GM23338 (cell line): Measurements from ENCODE around the gene ARHGEF10L. TPM values are rescaled to one million over a fixed set of nuclear protein-coding genes. Genes with fewer than 3 reads are reported as not detected.

ENCODE experiments used
- ATAC-seq: fragments of 200-7000 bp; cut with Tn5 transposase; 3 replicates; pipeline ENCODE4 v1.9.1; 2020
- DNase-seq: peaks from one replicate; pipeline ENCODE4 v3.0.0-alpha.2; 2015; ENCODE audit warnings: low spot score
- H2AFZ ChIP-seq: fragments of 200-600 bp; sonication (generic); 2 replicates; pipeline ENCODE4 v1.8.0; 2016; ENCODE audit warnings: antibody characterized with exemption, mild to moderate bottlenecking, moderate library complexity
- H3F3A ChIP-seq: fragments of 200-600 bp; sonication (generic); replicated peaks from 2 replicates; pipeline ENCODE4 v1.8.0; 2017; ENCODE audit warnings: antibody characterized with exemption, mixed run types, low read depth
- H3K27ac ChIP-seq: fragments of 200-600 bp; sonication (generic); 2 replicates; pipeline ENCODE4 v1.6.1; 2016; ENCODE audit warnings: low read depth
- H3K27me3 ChIP-seq: fragments of 200-600 bp; sonication (generic); 2 replicates; pipeline ENCODE4 v1.8.0; 2016; ENCODE audit warnings: mild to moderate bottlenecking, mixed run types, moderate library complexity; ENCODE audit not compliant: insufficient read depth
- H3K36me3 ChIP-seq: fragments of 200-600 bp; sonication (generic); 2 replicates; pipeline ENCODE4 v1.8.0; 2016; ENCODE audit warnings: mild to moderate bottlenecking; ENCODE audit not compliant: insufficient read depth
- H3K4me1 ChIP-seq: fragments of 200-600 bp; sonication (generic); 2 replicates; pipeline ENCODE4 v1.8.0; 2016; ENCODE audit warnings: mild to moderate bottlenecking, moderate library complexity; ENCODE audit not compliant: insufficient read depth
- H3K4me2 ChIP-seq: fragments of 200-600 bp; sonication (generic); 2 replicates; pipeline ENCODE4 v1.7.1; 2017; ENCODE audit warnings: mixed run types
- H3K4me3 ChIP-seq: fragments of 200-600 bp; sonication (generic); 2 replicates; pipeline ENCODE4 v1.6.1; 2016; ENCODE audit warnings: mixed run types
- H3K79me2 ChIP-seq: fragments of 200-600 bp; sonication (generic); replicated peaks from 2 replicates; pipeline ENCODE4 v1.8.0; 2017; ENCODE audit warnings: mild to moderate bottlenecking; ENCODE audit not compliant: insufficient read depth
- H3K9me2 ChIP-seq: fragments of 200-600 bp; sonication (generic); 2 replicates; pipeline ENCODE4 v1.8.0; 2017; ENCODE audit not compliant: insufficient read depth
- H4K20me1 ChIP-seq: fragments of 200-600 bp; sonication (generic); replicated peaks from 2 replicates; pipeline ENCODE4 v1.8.0; 2017; ENCODE audit warnings: mild to moderate bottlenecking; ENCODE audit not compliant: insufficient read depth
- H3K27ac Mint-ChIP-seq: 2 replicates; pipeline ENCODE4 v1.8.0; 2020; ENCODE audit warnings: inconsistent platforms, mild to moderate bottlenecking, moderate library complexity, mixed read lengths
- H3K27me3 Mint-ChIP-seq: 3 replicates; pipeline ENCODE4 v1.8.0; 2022; ENCODE audit warnings: low read depth, mild to moderate bottlenecking, moderate library complexity, mixed read lengths, inconsistent platforms; ENCODE audit not compliant: insufficient read depth, poor library complexity
- H3K36me3 Mint-ChIP-seq: 3 replicates; pipeline ENCODE4 v1.8.0; 2021; ENCODE audit warnings: low read depth, mild to moderate bottlenecking, inconsistent platforms, moderate library complexity, mixed read lengths
- H3K4me1 Mint-ChIP-seq: 3 replicates; pipeline ENCODE4 v1.8.0; 2020; ENCODE audit warnings: mild to moderate bottlenecking, inconsistent platforms, mixed read lengths
- H3K4me3 Mint-ChIP-seq: 3 replicates; pipeline ENCODE4 v1.8.0; 2021; ENCODE audit warnings: moderate library complexity, mild to moderate bottlenecking, inconsistent platforms, mixed read lengths
- H3K9me3 Mint-ChIP-seq: 3 replicates; pipeline ENCODE4 v1.8.0; 2020; ENCODE audit warnings: moderate library complexity, mild to moderate bottlenecking, inconsistent platforms, mixed read lengths
- CREB1 ChIP-seq: fragments of 250-450 bp; sonication (Bioruptor Pico); IDR thresholded peaks from 2 replicates; pipeline ENCODE4 v1.5.0; 2020; ENCODE audit warnings: low read depth, mild to moderate bottlenecking, moderate library complexity
- EZH2 ChIP-seq: fragments of 200-600 bp; sonication (generic); IDR thresholded peaks from one replicate; pipeline ENCODE4 v1.8.0; 2017; ENCODE audit warnings: antibody characterized with exemption, mild to moderate bottlenecking, low read depth; ENCODE audit not compliant: unreplicated experiment
- EZH2phosphoT487 ChIP-seq: fragments of 200-600 bp; sonication (generic); IDR thresholded peaks from one replicate; pipeline ENCODE4 v1.8.1; 2018; ENCODE audit warnings: antibody characterized with exemption; ENCODE audit not compliant: unreplicated experiment
- JUNB ChIP-seq: IDR thresholded peaks from one replicate; pipeline ENCODE4 v1.6.1; 2016; ENCODE audit warnings: antibody characterized with exemption; ENCODE audit not compliant: unreplicated experiment
- NANOG ChIP-seq: IDR thresholded peaks from 2 replicates; pipeline ENCODE4 v1.6.1; 2016; ENCODE audit warnings: antibody characterized with exemption, borderline replicate concordance
- POLR2AphosphoS5 ChIP-seq: IDR thresholded peaks from 2 replicates; pipeline ENCODE4 v1.6.1; 2016; ENCODE audit warnings: antibody characterized with exemption, low read depth
- STAT1 ChIP-seq: IDR thresholded peaks from one replicate; pipeline ENCODE4 v1.6.1; 2016; ENCODE audit warnings: antibody characterized with exemption; ENCODE audit not compliant: unreplicated experiment
- ZNF114 ChIP-seq: fragments of 250-450 bp; sonication (Bioruptor Pico); IDR thresholded peaks from 2 replicates; pipeline ENCODE4 v1.5.0; 2020; ENCODE audit warnings: mild to moderate bottlenecking, moderate library complexity
- ZNF331 ChIP-seq: fragments of 250-450 bp; sonication (Bioruptor Pico); IDR thresholded peaks from 2 replicates; pipeline ENCODE4 v1.5.0; 2020; ENCODE audit warnings: low read depth, mild to moderate bottlenecking, moderate library complexity
- ZNF462 ChIP-seq: fragments of 250-450 bp; sonication (Bioruptor Pico); IDR thresholded peaks from 2 replicates; pipeline ENCODE4 v1.5.0; 2020; ENCODE audit warnings: mild to moderate bottlenecking, moderate library complexity
- polyA plus RNA-seq: library from polyadenylated mRNA; unstranded; fragments of >200 nt; fragmentation: Nextera tagmentation; extraction: Ambion mirVana; gene quantifications from 2 replicates; pipeline ENCODE4 v1.2.1, GENCODE V29; 2016
- total RNA-seq: library from RNA; depleted of rRNA; stranded (reverse); fragments of >200 nt; shearing (Covaris generic); gene quantifications from 2 replicates; pipeline ENCODE4 v1.2.3, GENCODE V29; 2014
- TF ChIP-seq, protein P1 (sequence below): IDR thresholded peaks from one replicate; pipeline ENCODE4 v1.6.1; 2018; ENCODE audit warnings: antibody characterized with exemption; ENCODE audit not compliant: unreplicated experiment
- TF ChIP-seq, protein P2 (sequence below), 2 experiments: fragments of 200-600 bp in 1 of 2; sonication (generic) in 1 of 2; conservative IDR thresholded peaks; 2 replicates each; pipeline versions ENCODE4 v1.5.1 to v1.6.1; 2016 to 2017; ENCODE audit warnings: antibody characterized with exemption in 2 of 2, low read depth in 2 of 2, mild to moderate bottlenecking in 2 of 2, moderate library complexity in 1 of 2
- TF ChIP-seq, protein P3 (sequence below): IDR thresholded peaks from 2 replicates; pipeline ENCODE4 v1.6.1; 2016; ENCODE audit warnings: antibody characterized with exemption

ARHGEF10L gene
- total and polyA plus RNA-seq, 2 experiments from 2014 or later: 12.1 to 46.8 TPM

GRCh38 chr1:17636612-17637011 lies 97.1 kb downstream of the ARHGEF10L start:
- H3K27ac ChIP-seq: no peak overlapping the region
- no peak overlapping the region for H3K4me2 ChIP-seq
- H3K27me3 Mint-ChIP-seq: peaks cover 1% of the 10 kb centered on the region
- no peaks in the 10 kb centered on the region for H3K79me2 ChIP-seq
- H3K4me3 ChIP-seq: no peak overlapping the region
- no peaks in the 10 kb centered on the region for H3K27me3 ChIP-seq
- ATAC-seq: no peak
- H2AFZ ChIP-seq: no peak overlapping the region
- no peaks in the 10 kb centered on the region for H3F3A ChIP-seq
- H4K20me1 ChIP-seq: no peaks in the 10 kb centered on the region
- H3K4me1 Mint-ChIP-seq: peaks cover 4% of the 10 kb centered on the region; the same call in 1 of the 3 replicates
- H3K4me3 Mint-ChIP-seq: no peak overlapping the region
- peaks cover 67% of the 10 kb centered on the region for H3K36me3 Mint-ChIP-seq
- TF ChIP-seq, protein P1, sequence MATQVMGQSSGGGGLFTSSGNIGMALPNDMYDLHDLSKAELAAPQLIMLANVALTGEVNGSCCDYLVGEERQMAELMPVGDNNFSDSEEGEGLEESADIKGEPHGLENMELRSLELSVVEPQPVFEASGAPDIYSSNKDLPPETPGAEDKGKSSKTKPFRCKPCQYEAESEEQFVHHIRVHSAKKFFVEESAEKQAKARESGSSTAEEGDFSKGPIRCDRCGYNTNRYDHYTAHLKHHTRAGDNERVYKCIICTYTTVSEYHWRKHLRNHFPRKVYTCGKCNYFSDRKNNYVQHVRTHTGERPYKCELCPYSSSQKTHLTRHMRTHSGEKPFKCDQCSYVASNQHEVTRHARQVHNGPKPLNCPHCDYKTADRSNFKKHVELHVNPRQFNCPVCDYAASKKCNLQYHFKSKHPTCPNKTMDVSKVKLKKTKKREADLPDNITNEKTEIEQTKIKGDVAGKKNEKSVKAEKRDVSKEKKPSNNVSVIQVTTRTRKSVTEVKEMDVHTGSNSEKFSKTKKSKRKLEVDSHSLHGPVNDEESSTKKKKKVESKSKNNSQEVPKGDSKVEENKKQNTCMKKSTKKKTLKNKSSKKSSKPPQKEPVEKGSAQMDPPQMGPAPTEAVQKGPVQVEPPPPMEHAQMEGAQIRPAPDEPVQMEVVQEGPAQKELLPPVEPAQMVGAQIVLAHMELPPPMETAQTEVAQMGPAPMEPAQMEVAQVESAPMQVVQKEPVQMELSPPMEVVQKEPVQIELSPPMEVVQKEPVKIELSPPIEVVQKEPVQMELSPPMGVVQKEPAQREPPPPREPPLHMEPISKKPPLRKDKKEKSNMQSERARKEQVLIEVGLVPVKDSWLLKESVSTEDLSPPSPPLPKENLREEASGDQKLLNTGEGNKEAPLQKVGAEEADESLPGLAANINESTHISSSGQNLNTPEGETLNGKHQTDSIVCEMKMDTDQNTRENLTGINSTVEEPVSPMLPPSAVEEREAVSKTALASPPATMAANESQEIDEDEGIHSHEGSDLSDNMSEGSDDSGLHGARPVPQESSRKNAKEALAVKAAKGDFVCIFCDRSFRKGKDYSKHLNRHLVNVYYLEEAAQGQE: no peak
- TF ChIP-seq CREB1 (CRISPR knock-in tag): no peak
- no peak for TF ChIP-seq ZNF331 (CRISPR knock-in tag)
- TF ChIP-seq, protein P2, sequence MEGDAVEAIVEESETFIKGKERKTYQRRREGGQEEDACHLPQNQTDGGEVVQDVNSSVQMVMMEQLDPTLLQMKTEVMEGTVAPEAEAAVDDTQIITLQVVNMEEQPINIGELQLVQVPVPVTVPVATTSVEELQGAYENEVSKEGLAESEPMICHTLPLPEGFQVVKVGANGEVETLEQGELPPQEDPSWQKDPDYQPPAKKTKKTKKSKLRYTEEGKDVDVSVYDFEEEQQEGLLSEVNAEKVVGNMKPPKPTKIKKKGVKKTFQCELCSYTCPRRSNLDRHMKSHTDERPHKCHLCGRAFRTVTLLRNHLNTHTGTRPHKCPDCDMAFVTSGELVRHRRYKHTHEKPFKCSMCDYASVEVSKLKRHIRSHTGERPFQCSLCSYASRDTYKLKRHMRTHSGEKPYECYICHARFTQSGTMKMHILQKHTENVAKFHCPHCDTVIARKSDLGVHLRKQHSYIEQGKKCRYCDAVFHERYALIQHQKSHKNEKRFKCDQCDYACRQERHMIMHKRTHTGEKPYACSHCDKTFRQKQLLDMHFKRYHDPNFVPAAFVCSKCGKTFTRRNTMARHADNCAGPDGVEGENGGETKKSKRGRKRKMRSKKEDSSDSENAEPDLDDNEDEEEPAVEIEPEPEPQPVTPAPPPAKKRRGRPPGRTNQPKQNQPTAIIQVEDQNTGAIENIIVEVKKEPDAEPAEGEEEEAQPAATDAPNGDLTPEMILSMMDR (conservative IDR thresholded peaks at IDR 0.05; ENCODE audit: low read depth in 2 of 2): no peak
- no peak for TF ChIP-seq NANOG
- no peak for TF ChIP-seq EZH2phosphoT487
- TF ChIP-seq, protein P3, sequence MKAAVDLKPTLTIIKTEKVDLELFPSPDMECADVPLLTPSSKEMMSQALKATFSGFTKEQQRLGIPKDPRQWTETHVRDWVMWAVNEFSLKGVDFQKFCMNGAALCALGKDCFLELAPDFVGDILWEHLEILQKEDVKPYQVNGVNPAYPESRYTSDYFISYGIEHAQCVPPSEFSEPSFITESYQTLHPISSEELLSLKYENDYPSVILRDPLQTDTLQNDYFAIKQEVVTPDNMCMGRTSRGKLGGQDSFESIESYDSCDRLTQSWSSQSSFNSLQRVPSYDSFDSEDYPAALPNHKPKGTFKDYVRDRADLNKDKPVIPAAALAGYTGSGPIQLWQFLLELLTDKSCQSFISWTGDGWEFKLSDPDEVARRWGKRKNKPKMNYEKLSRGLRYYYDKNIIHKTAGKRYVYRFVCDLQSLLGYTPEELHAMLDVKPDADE: no peak
- no peak for TF ChIP-seq EZH2
- no peak for TF ChIP-seq STAT1
- no peak for TF ChIP-seq ZNF462 (CRISPR knock-in tag)
- TF ChIP-seq JUNB: no peak
- no peak for TF ChIP-seq ZNF114
- TF ChIP-seq POLR2AphosphoS5: no peak
- H3K27ac Mint-ChIP-seq: no peak overlapping the region
- no peaks in the 10 kb centered on the region for H3K4me1 ChIP-seq
- DNase-seq: no peak
- H3K9me3 Mint-ChIP-seq: no peaks in the 10 kb centered on the region
- H3K9me2 ChIP-seq: no peaks in the 10 kb centered on the region
- peaks cover 21% of the 10 kb centered on the region for H3K36me3 ChIP-seq
